GM18520 (cell line): Measurements from ENCODE around the gene USP6NL.
A peak's percentile ranks its signal among the peaks of the same experiment; 100 is the strongest.
"Not testable (repeated sequence)": the region's sequence is repeated elsewhere in the genome, so short reads cannot be mapped to it uniquely, and the experiment has no call there.

Experiments
- ATAC-seq: cut with Tn5 transposase; IDR thresholded peaks from one replicate; pipeline ENCODE4 v1.9.1; 2021; ENCODE audit not compliant: unreplicated experiment

The USP6NL gene

GRCh38 chr10:11611248-11612020, at the start of gene USP6NL:
TSS of gene USP6NL (minus strand) at chr10:11611650. CDS start at chr10:11597634, 14,016 bp downstream.
- peak; percentile 34 for ATAC-seq

DNA sequence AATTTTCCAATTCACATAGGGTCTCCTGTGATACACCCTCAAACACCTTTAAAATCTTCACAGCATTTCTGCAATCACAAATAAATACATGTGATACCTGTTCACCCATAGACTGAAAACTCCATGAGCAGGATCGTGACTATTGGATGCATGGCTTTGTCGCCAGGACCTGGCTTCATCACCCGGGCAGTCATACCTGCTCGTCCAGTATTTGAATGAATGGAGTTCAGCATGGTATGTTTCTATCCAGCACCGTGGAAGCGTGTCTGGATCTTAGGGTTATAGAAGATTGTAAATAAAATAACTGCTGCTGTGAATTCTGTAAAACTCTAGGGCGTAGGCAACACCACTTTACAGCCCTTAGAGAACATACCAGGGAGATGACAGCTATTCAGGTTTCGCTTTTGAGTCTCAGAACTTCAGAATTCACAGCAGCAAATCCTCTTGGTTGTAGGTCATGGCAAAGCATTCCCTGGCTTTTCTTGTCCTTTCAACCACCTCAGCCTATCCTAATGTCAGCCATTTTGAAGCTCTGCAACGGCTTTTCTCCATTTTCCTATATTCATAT, 47.4 kb upstream of the USP6NL start:
- no peak for ATAC-seq

GRCh38 chr10:11655836-11656235, 44.4 kb upstream of the USP6NL start:
- ATAC-seq, result no peak

DNA sequence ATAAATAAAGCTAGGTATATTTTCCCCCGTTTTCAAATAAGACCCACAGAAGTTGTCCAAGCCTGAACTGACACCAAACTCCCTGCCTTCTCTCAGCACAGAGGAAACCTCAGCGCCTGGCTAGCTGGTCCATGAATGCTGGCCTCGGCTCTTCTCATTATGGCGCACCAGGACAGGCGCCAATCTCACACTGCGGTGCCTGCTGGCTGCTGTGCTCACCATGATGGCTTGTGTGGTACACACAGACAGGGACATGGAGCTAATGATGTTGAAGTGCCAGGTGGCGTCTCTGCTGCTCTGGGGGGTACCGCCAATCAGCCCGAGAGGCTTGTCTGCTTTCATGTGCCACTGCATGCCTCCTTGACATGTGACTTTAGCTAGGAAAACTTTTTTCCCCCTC, 43.2 kb upstream of the USP6NL start:
- no peak for ATAC-seq

DNA sequence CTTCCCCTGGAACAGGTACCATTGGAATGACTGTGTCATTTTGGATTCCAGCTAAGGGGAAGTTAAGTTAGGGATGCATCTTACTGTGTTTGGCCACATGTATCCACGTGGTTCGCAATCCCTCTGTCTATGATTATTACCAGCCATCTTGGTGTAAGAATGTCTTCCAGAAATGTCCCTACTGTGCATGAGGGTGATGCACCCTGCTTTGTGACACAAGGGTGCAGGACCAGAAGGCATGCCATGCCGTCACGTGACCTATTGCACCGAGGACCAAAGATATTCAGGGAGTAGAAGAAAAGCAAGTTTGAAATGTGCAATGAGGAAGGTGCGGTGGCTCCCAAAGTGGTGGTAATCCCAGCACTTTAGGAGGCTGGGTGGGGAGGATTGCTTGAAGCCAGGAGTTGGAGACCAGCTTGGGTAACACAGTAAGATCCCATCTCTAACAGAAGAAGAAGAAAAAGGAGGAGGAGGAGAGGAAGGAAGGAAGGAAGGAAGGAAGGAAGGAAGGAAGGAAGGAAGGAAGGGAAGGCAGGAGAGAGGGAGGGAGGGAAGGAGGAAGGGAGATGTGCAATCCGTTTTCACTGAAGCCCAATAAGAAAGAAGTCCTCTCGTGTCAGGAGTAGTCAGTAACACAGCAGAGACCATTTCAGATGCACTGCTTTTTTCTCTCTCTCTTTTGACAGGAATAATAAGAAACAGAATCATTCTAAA, 42.5 kb upstream of the USP6NL start:
- ATAC-seq, result no peak

DNA sequence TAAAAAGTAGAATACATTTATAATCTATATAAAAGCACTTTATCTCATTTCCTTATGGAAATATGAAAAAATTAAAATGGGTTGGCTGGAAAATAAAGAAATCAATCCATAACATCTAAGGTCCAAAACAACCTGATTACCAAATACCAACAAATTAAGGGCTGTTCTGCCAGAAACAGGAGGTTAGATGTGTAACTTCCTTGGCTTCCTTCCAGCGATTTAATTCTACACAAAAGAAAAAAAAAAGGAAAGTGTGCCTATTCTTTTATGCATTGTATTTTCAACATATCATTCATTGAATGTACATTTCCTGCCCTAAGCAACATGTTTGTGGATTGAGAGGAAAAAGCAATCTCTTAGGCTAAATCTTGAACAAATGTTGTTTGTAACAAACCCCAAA, 36.2 kb upstream of the USP6NL start:
- ATAC-seq, result no peak

DNA sequence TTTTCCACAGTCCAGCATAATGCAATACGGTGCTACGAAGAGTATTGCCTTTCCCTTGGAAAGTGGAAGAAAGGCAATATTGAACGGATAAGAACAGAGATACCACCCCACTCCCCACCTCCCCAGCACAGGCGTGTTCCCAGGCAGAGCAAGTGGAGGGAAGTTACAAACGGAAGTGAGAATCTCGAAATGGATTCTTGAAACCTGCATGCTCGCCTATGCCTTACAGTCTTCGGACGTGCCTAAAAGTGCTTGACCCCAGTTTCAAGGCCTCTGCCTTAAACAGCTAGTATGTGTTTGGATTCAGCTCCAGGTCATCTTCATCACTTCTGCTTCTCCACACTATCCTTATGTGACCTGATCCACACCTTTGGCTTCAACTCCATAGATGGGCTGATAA, 35.0 kb upstream of the USP6NL start:
- no peak for ATAC-seq

DNA sequence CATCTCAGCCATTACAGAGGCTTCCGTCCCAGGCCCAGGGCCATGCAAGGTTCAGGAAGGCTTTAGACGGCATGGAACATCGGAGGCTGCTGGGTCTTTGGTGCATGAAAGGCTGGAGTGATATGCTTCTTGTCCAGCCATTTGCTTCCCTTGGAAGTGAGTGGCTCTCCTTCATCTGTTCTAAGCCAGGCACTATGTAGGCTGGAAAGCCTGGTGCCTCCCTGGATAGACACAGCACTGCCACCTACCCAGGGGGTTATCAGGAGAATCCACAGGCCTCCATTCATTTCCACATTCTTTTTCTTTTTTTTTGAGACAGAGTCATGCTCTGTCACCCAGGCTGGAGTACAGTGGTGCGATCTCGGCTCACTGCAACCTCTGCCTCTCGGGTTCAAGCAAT, 31.6 kb upstream of the USP6NL start:
- ATAC-seq, result no peak

GRCh38 chr10:11642566-11642965, 31.1 kb upstream of the USP6NL start:
- ATAC-seq, result no peak

- ATAC-seq, result no peak
Measured at GRCh38 chr10:11639849-11640764, 28.7 kb upstream of the USP6NL start.

GRCh38 chr10:11639362-11639761, 27.9 kb upstream of the USP6NL start:
- no peak for ATAC-seq

DNA sequence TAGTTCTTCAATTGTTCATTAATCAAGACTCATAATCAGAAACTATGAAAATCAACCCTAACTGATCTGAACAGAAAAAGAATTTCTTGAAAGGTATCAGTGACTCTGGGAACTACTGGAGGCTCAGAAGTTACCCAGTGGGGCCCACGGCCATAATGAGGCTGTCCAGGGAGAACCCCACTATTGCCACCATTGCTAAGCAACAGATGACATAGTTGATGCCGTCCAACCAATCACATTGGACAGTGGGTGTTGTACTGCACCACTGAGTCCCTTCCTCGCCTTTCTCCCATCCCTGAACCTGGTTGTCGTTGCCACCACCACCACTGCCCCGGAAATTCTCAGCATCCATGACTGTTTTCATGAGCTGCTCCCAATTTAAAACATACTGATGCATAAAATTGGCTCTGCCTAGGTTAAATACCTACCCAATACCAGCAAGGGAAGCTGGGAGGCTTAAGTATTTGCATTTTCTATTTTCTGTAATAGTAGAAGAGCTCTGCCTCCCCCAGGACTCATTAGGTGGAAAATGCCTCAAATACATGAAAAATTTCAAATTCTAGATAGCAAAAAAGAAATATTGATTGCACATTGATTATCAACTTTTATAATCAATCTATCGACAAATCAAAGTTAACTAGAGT, 26.7 kb upstream of the USP6NL start:
- ATAC-seq, result peak; percentile 91

- ATAC-seq, result no peak
Measured at GRCh38 chr10:11636697-11637303, 25.4 kb upstream of the USP6NL start.

DNA sequence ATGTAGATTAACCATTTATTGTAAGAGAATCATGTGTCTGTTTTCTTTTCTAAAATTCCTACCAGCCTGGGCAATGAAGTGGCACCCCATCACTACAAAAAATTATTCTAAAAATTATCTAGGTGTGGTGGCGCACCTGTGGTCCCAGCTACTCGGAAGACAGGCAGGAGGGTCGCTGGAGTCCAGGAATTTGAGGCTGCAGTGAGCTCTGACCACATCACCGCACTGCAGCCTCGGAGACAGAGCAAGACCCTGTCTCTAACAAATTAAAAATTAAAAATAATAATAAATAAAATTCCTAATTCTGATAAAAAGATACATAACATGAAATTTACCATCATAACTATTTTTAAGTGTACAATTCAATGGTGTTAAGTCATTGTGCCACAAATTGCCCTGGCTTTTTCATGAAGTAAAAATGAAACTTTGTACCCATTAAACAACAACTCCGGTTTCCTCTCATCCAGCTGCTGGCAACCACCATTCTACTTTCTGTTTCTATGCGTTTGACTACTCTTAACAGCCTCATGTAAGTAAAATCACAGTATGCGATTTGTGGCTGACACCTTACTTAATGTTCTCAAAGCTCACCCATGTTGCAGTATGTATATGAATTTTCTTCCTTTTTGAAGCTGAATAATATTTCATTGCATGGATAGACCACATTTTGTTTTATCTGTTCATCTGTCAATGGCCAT, 20.6 kb upstream of the USP6NL start:
- ATAC-seq, result peak; percentile 99

GRCh38 chr10:11631291-11631690, 19.8 kb upstream of the USP6NL start:
- ATAC-seq, result no peak

GRCh38 chr10:11629731-11630130, 18.3 kb upstream of the USP6NL start:
- no peak for ATAC-seq

- not testable (repeated sequence) for ATAC-seq
Measured at GRCh38 chr10:11627941-11628340, 16.5 kb upstream of the USP6NL start.

GRCh38 chr10:11626071-11626470, 14.6 kb upstream of the USP6NL start:
- no peak for ATAC-seq

GRCh38 chr10:11625019-11625735, 13.7 kb upstream of the USP6NL start:
- ATAC-seq, result peak; percentile 68
